IMR-90 (cell line): ENCODE data around the gene MMP25. TPM values are rescaled to one million over a fixed set of nuclear protein-coding genes. Genes with fewer than 3 reads are reported as not detected.

Experiments
- ATAC-seq: fragments of 200-7000 bp; cut with Tn5 transposase; 2 replicates; pipeline ENCODE4 v1.9.1; 2020; ENCODE audit warnings: low read depth, mild to moderate bottlenecking, moderate library complexity
- BruUV-seq: library from RNA; stranded (reverse); fragments of 400-500 nt; replicated peaks from 2 replicates; lab custom pipeline; 2021; lab: Mats Ljungman, UMichigan
- CTCF ChIA-PET: fragments of 300-600 bp; formaldehyde crosslinking; extraction: SDS; loops from one replicate; lab custom pipeline; 2021; ENCODE audit warnings: antibody characterized with exemption; lab: Yijun Ruan, JAX
- POLR2A ChIA-PET: fragments of 300-600 bp; sonication (Branson Sonifier 250); formaldehyde crosslinking; loops from one replicate; lab custom pipeline; 2022; ENCODE audit warnings: antibody characterized with exemption; ENCODE audit not compliant: unreplicated experiment; lab: Charles Lee
- DNase-seq: peaks from one replicate; pipeline ENCODE4 v3.0.0; 2013
- H2AFZ ChIP-seq: replicated peaks from 2 replicates; pipeline ENCODE3; 2013; ENCODE audit warnings: low read length, mild to moderate bottlenecking; ENCODE audit not compliant: poor library complexity
- H2AK5ac ChIP-seq: 2 replicates; pipeline ENCODE4 v1.6.1; 2013; ENCODE audit warnings: low read depth, low read length, inconsistent platforms
- H2AK9ac ChIP-seq: replicated peaks from 2 replicates; pipeline ENCODE3; 2013; ENCODE audit warnings: mild to moderate bottlenecking, low read depth, low read length, moderate library complexity; ENCODE audit not compliant: poor library complexity
- H2BK120ac ChIP-seq: 2 replicates; pipeline ENCODE4 v1.6.1; 2013; ENCODE audit warnings: low read depth, low read length, inconsistent platforms
- H2BK15ac ChIP-seq: 3 replicates; pipeline ENCODE4 v1.6.1; 2013; ENCODE audit warnings: low read depth, low read length, inconsistent platforms
- H2BK20ac ChIP-seq: 2 replicates; pipeline ENCODE4 v1.6.1; 2013; ENCODE audit warnings: low read depth, mild to moderate bottlenecking, inconsistent platforms, low read length, moderate library complexity
- H2BK5ac ChIP-seq: 2 replicates; pipeline ENCODE4 v1.6.1; 2013; ENCODE audit warnings: mild to moderate bottlenecking, low read depth, low read length, inconsistent platforms; ENCODE audit not compliant: poor library complexity, severe bottlenecking
- H3K14ac ChIP-seq: replicated peaks from 2 replicates; pipeline ENCODE4 v1.6.1; 2013; ENCODE audit warnings: low read depth, low read length, inconsistent platforms
- H3K18ac ChIP-seq: 2 replicates; pipeline ENCODE4 v1.6.1; 2013; ENCODE audit warnings: low read depth, low read length, control low read depth
- H3K23ac ChIP-seq: 2 replicates; pipeline ENCODE4 v1.6.1; 2013; ENCODE audit warnings: low read depth, low read length, inconsistent platforms
- H3K27ac ChIP-seq: 2 replicates; pipeline ENCODE4 v1.5.1; 2013; ENCODE audit warnings: mild to moderate bottlenecking, control low read depth, low read length; ENCODE audit not compliant: insufficient read depth
- H3K27me3 ChIP-seq: 2 replicates; pipeline ENCODE4 v1.6.1; 2013; ENCODE audit warnings: low read length; ENCODE audit not compliant: control insufficient read depth, insufficient read depth
- H3K36me3 ChIP-seq: 2 replicates; pipeline ENCODE4 v1.6.1; 2013; ENCODE audit warnings: low read length, mixed read lengths; ENCODE audit not compliant: control insufficient read depth, insufficient read depth
- H3K4ac ChIP-seq: 2 replicates; pipeline ENCODE4 v1.6.1; 2013; ENCODE audit warnings: low read depth, low read length, inconsistent platforms
- H3K4me1 ChIP-seq: 2 replicates; pipeline ENCODE4 v1.6.1; 2013; ENCODE audit warnings: low read length, mixed read lengths; ENCODE audit not compliant: control insufficient read depth, insufficient read depth
- H3K4me2 ChIP-seq: 2 replicates; pipeline ENCODE4 v1.6.1; 2013; ENCODE audit warnings: low read depth, mild to moderate bottlenecking, control low read depth, low read length, moderate library complexity
- H3K4me3 ChIP-seq: 2 replicates; pipeline ENCODE4 v1.5.1; 2013; ENCODE audit warnings: low read depth, mild to moderate bottlenecking, control low read depth, low read length, moderate library complexity; ENCODE audit not compliant: insufficient read depth
- H3K56ac ChIP-seq: 2 replicates; pipeline ENCODE4 v1.6.1; 2013; ENCODE audit warnings: low read length, inconsistent platforms; ENCODE audit not compliant: insufficient read depth; ENCODE audit errors: extremely low read depth
- H3K79me1 ChIP-seq, 2 experiments: 2 replicates each; pipeline ENCODE4 v1.6.1; 2013; ENCODE audit warnings: low read length in 2 of 2, inconsistent platforms in 1 of 2, low read depth in 1 of 2
- H3K9ac ChIP-seq: 2 replicates; pipeline ENCODE4 v1.6.1; 2013; ENCODE audit warnings: low read depth, low read length, control low read depth
- H3K9me1 ChIP-seq: 2 replicates; pipeline ENCODE4 v1.6.1; 2013; ENCODE audit warnings: low read length, inconsistent platforms; ENCODE audit not compliant: insufficient read depth
- H3K9me3 ChIP-seq: 2 replicates; pipeline ENCODE4 v1.6.1; 2013; ENCODE audit warnings: low read length; ENCODE audit not compliant: control insufficient read depth, insufficient read depth
- H4K20me1 ChIP-seq: 2 replicates; pipeline ENCODE4 v1.6.1; 2013; ENCODE audit warnings: low read length, inconsistent platforms; ENCODE audit not compliant: insufficient read depth
- H4K5ac ChIP-seq: 2 replicates; pipeline ENCODE4 v1.6.1; 2013; ENCODE audit warnings: mild to moderate bottlenecking, low read depth, low read length, control low read depth
- H4K8ac ChIP-seq, 2 experiments: 2 replicates each; pipeline ENCODE4 v1.6.1; 2013; ENCODE audit warnings: low read depth in 2 of 2, low read length in 2 of 2, control low read depth in 1 of 2, inconsistent platforms in 1 of 2
- H4K91ac ChIP-seq: 2 replicates; pipeline ENCODE4 v1.6.1; 2013; ENCODE audit warnings: low read depth, low read length, inconsistent platforms; ENCODE audit not compliant: insufficient read depth
- BHLHE40 ChIP-seq: fragments of 150-350 bp; IDR thresholded peaks from 2 replicates; pipeline ENCODE4 v1.6.1; 2016; ENCODE audit warnings: mild to moderate bottlenecking, low read depth, low read length
- CEBPB ChIP-seq: IDR thresholded peaks from 2 replicates; pipeline ENCODE4 v1.6.1; 2012; ENCODE audit warnings: low read depth, low read length, improper control_type of control experiment
- CHD1 ChIP-seq: IDR thresholded peaks from 2 replicates; pipeline ENCODE4 v1.6.1; 2012; ENCODE audit warnings: low read depth, low read length, improper control_type of control experiment
- FOS ChIP-seq: fragments of 150-350 bp; IDR thresholded peaks from 2 replicates; pipeline ENCODE4 v1.6.1; 2016; ENCODE audit warnings: low read depth, low read length
- MAFK ChIP-seq: IDR thresholded peaks from 2 replicates; pipeline ENCODE4 v1.6.1; 2012; ENCODE audit warnings: low read depth, low read length, improper control_type of control experiment
- MAZ ChIP-seq: IDR thresholded peaks from 2 replicates; pipeline ENCODE4 v1.6.1; 2012; ENCODE audit warnings: low read depth, mild to moderate bottlenecking, low read length, improper control_type of control experiment, moderate library complexity, borderline replicate concordance
- MXI1 ChIP-seq: IDR thresholded peaks from 2 replicates; pipeline ENCODE4 v1.6.1; 2012; ENCODE audit warnings: low read depth, mild to moderate bottlenecking, low read length, moderate library complexity, borderline replicate concordance
- NFE2L2 ChIP-seq: fragments of 150-350 bp; IDR thresholded peaks from 2 replicates; pipeline ENCODE4 v1.6.1; 2016; ENCODE audit warnings: low read depth, mild to moderate bottlenecking, low read length
- POLR2A ChIP-seq: IDR thresholded peaks from 2 replicates; pipeline ENCODE4 v1.6.1; 2012; ENCODE audit warnings: mild to moderate bottlenecking, low read depth, low read length
- RAD21 ChIP-seq: IDR thresholded peaks from 2 replicates; pipeline ENCODE4 v1.6.1; 2012; ENCODE audit warnings: low read length, improper control_type of control experiment
- RCOR1 ChIP-seq: IDR thresholded peaks from 2 replicates; pipeline ENCODE4 v1.6.1; 2012; ENCODE audit warnings: mild to moderate bottlenecking, low read length, improper control_type of control experiment; ENCODE audit not compliant: insufficient replicate concordance
- RFX5 ChIP-seq: IDR thresholded peaks from 2 replicates; pipeline ENCODE4 v1.8.0; 2012; ENCODE audit warnings: low read depth, mild to moderate bottlenecking, low read length, moderate library complexity
- SMC3 ChIP-seq: fragments of 150-350 bp; IDR thresholded peaks from 2 replicates; pipeline ENCODE4 v1.6.1; 2016; ENCODE audit warnings: low read depth, mild to moderate bottlenecking, antibody characterized with exemption, low read length, moderate library complexity
- WGBS, 2 experiments: methylation state at CpG; one replicate each; pipeline versions ENCODE4 v1.1.5 to v1.1.7; 2013; ENCODE audit warnings: missing lambda C conversion rate in 2 of 2; ENCODE audit not compliant: insufficient read length in 1 of 2; ENCODE audit errors: extremely low coverage in 2 of 2; 5-methylcytosine and 5-hydroxymethylcytosine counted together
- dilution Hi-C: fragments of 300-500 bp; cut with HindIII; formaldehyde crosslinking; loops from one replicate; pipeline ENCODE4 v1.14.3; 2018; ENCODE audit warnings: low sequenced_read_pairs; ENCODE audit not compliant: unreplicated experiment
- in situ Hi-C: fragments of 300-500 bp; cut with MboI; formaldehyde crosslinking; loops from 3 replicates; pipeline ENCODE4 v1.14.3; 2019; ENCODE audit warnings: low sequenced_read_pairs, inconsistent platforms, mixed read lengths
- intact Hi-C: fragments of 100-400 bp; cut with micrococcal nuclease; formaldehyde crosslinking; loops from 2 replicates; pipeline ENCODE4 v1.10.0; 2022
- polyA plus RNA-seq, 3 experiments: library from polyadenylated mRNA; depleted of rRNA; stranded (reverse); fragments of >200 nt; gene quantifications; 2 replicates each; pipeline ENCODE4 v1.2.3, GENCODE V29; 2012; ENCODE audit warnings: low replicate concordance in 1 of 3
- total RNA-seq: library from RNA; depleted of rRNA; stranded (reverse); fragments of >200 nt; gene quantifications from 2 replicates; pipeline ENCODE4 v1.2.3, GENCODE V29; 2012
- TF ChIP-seq, protein P1 (sequence below): fragments of 150-350 bp; IDR thresholded peaks from 2 replicates; pipeline ENCODE4 v1.6.1; 2017; ENCODE audit warnings: mild to moderate bottlenecking, antibody characterized with exemption, low read length, low read depth
- TF ChIP-seq, protein P2 (sequence below): fragments of 150-350 bp; IDR thresholded peaks from 2 replicates; pipeline ENCODE4 v1.6.1; 2016; ENCODE audit warnings: low read depth, mild to moderate bottlenecking, low read length, moderate library complexity, borderline replicate concordance

The MMP25 gene
- total and polyA plus RNA-seq, 2 of the 4 experiments (the other 2 are of a cell fraction): 0.07 TPM; not detected in 1

DNA sequence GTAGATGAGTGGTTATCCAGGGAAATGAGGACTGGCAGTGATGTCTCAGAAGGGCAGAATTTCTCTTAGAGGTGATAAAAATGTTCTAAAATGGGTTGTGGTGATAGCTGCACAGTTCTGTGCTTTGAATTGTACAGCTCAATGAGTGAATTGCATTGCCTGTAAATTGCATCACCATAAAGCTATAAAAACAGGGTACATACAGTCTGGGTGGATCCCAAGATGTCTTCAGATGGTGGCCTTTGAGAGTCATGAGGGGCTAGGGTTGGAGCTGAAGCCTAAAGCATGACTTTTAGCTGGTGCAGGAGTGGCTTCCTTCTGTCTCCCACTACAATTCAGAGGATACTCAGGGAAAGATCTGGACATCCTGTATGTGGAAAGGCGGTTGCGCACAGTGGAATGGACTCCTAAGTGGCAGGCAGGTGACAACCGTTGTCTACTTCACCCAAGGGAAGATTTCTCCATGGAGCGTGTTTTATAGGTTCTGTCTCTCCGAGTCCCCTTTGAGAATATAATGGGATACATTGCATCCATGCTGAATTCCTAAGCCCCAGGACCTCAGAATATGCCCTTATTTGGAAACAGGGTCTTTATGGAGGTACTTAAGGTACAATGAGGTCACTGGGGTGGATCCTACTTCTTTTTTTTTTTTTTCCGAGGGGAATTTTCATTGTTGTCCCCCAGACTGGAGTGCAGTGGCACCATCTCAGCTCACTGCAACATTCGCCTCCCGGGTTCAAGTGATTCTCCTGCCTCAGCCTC is 17.4 kb downstream of the MMP25 start:
- intact Hi-C loops: no loop called here
- CTCF ChIA-PET: no interaction called here
- POLR2A ChIA-PET: interaction anchor here (0.6 to 0.7 kb wide), 2 partner anchors 41 to 95 kb away, joined by 3 read pairs; no protein-coding TSS in a partner anchor
- no peak for TF ChIP-seq NFE2L2
- no peak for TF ChIP-seq MXI1
- TF ChIP-seq SMC3: no peak
- TF ChIP-seq, protein P1, sequence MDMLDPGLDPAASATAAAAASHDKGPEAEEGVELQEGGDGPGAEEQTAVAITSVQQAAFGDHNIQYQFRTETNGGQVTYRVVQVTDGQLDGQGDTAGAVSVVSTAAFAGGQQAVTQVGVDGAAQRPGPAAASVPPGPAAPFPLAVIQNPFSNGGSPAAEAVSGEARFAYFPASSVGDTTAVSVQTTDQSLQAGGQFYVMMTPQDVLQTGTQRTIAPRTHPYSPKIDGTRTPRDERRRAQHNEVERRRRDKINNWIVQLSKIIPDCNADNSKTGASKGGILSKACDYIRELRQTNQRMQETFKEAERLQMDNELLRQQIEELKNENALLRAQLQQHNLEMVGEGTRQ: no peak
- no peak for TF ChIP-seq CEBPB
- TF ChIP-seq RCOR1: no peak
- TF ChIP-seq MAZ: no peak
- TF ChIP-seq MAFK: no peak
- TF ChIP-seq BHLHE40: no peak
- TF ChIP-seq, protein P2, sequence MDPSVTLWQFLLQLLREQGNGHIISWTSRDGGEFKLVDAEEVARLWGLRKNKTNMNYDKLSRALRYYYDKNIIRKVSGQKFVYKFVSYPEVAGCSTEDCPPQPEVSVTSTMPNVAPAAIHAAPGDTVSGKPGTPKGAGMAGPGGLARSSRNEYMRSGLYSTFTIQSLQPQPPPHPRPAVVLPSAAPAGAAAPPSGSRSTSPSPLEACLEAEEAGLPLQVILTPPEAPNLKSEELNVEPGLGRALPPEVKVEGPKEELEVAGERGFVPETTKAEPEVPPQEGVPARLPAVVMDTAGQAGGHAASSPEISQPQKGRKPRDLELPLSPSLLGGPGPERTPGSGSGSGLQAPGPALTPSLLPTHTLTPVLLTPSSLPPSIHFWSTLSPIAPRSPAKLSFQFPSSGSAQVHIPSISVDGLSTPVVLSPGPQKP: no peak
- TF ChIP-seq RFX5: no peak
- TF ChIP-seq POLR2A: no peak
- no peak for TF ChIP-seq FOS
- no peak for TF ChIP-seq RAD21
- no peak for TF ChIP-seq CHD1

More for the DNA sequence above, 17.4 kb downstream of the MMP25 start:
- no peak overlapping the region for H3K9ac ChIP-seq
- H2AK9ac ChIP-seq: no peak overlapping the region
- H3K27ac ChIP-seq: no peak overlapping the region
- in situ Hi-C loops: loop anchor here (5.0 kb wide), 1 partner anchor 38 kb away; no protein-coding TSS in a partner anchor
- H3K9me3 ChIP-seq: no peaks in the 10 kb centered on the region
- H3K79me1 ChIP-seq: peaks cover 6 to 29% of the 10 kb centered on the region in 2 experiments; a peak in 2 of 4 replicates
- H3K4me1 ChIP-seq: peaks cover 17% of the 10 kb centered on the region
- H2BK15ac ChIP-seq: no peak overlapping the region; the same call in 2 of the 3 replicates
- H3K4me3 ChIP-seq: no peak overlapping the region
- H3K4me2 ChIP-seq: no peak overlapping the region
- no peaks in the 10 kb centered on the region for H3K36me3 ChIP-seq
- no peak overlapping the region for H2AK5ac ChIP-seq
- H4K20me1 ChIP-seq: no peaks in the 10 kb centered on the region
- H4K8ac ChIP-seq: no peak overlapping the region
- H3K27me3 ChIP-seq: no peaks in the 10 kb centered on the region; the same call in 1 of the 2 replicates
- no peak for DNase-seq
- BruUV-seq: no TSS peak
- no peak overlapping the region for H3K18ac ChIP-seq
- no peak overlapping the region for H2BK5ac ChIP-seq
- H2BK120ac ChIP-seq: no peak overlapping the region
- WGBS, 2 experiments: no CpG with 5 or more reads among the region's 8 CpGs
- no peak overlapping the region for H2AFZ ChIP-seq
- H3K56ac ChIP-seq: no peak overlapping the region
- no peak overlapping the region for H3K23ac ChIP-seq
- H4K5ac ChIP-seq: no peak overlapping the region
- peaks cover 24% of the 10 kb centered on the region for H3K9me1 ChIP-seq
- no peak overlapping the region for H4K91ac ChIP-seq
- no peak overlapping the region for H3K4ac ChIP-seq
- dilution Hi-C loops: no loop called here
- no peak for ATAC-seq
- H2BK20ac ChIP-seq: no peak overlapping the region
- no peak overlapping the region for H3K14ac ChIP-seq
